K562 (cell line): ENCODE results near the gene MYL12A. TPM values are rescaled to one million over a fixed set of nuclear protein-coding genes. Genes with fewer than 3 reads are reported as not detected.
A peak's percentile ranks its signal among the peaks of the same experiment; 100 is the strongest.

Source experiments
- NR3C1 ChIP-seq: sonication (generic); formaldehyde crosslinking; IDR thresholded peaks from 2 replicates; pipeline ENCODE4 v1.8.1; 2022; ENCODE audit warnings: missing genetic modification reagents
- RBM17 ChIP-seq: fragments of 200-400 bp; formaldehyde crosslinking; IDR thresholded peaks from 2 replicates; pipeline ENCODE4 v1.6.1; 2017; ENCODE audit warnings: low read depth, mild to moderate bottlenecking, low read length, borderline replicate concordance
- THAP7 ChIP-seq: fragments of 250-450 bp; sonication (Bioruptor Pico); IDR thresholded peaks from 2 replicates; pipeline ENCODE4 v1.5.0; 2021
- ZFP30 ChIP-seq: fragments of 250-450 bp; sonication (Bioruptor Pico); IDR thresholded peaks from 2 replicates; pipeline ENCODE4 v1.8.0; 2022; ENCODE audit warnings: moderate library complexity, mild to moderate bottlenecking, inconsistent platforms, borderline replicate concordance
- ZNF165 ChIP-seq: fragments of 250-450 bp; sonication (Bioruptor Pico); IDR thresholded peaks from 2 replicates; pipeline ENCODE4 v1.4.0; 2020; ENCODE audit warnings: borderline replicate concordance
- ZNF212 ChIP-seq: fragments of 450-650 bp; formaldehyde crosslinking; IDR thresholded peaks from 2 replicates; pipeline ENCODE4 v1.4.0; 2020; ENCODE audit warnings: mild to moderate bottlenecking
- polyA plus RNA-seq, 8 experiments: library from polyadenylated mRNA; depleted of rRNA in 4 of 8; stranded (reverse) in 5 of 8; unstranded in 3 of 8; fragments of >200 nt; fragmentation: Nextera tagmentation in 2 of 8; fragmentation: Illumina TruSeq in 1 of 8; extraction: Ambion mirVana in 2 of 8; extraction: Trizol in 1 of 8; gene quantifications; 2 replicates each; pipeline versions ENCODE4 v1.2.1 to v1.2.3, GENCODE V29; 2011 to 2014; ENCODE audit warnings: inconsistent platforms in 1 of 8, missing spikeins in 1 of 8
- total RNA-seq, 7 experiments: library from RNA; depleted of rRNA in 6 of 7; stranded (reverse); fragments of >200 nt in 6 of 7; fragmentation: Illumina TruSeq in 2 of 7; extraction: Trizol in 2 of 7; gene quantifications; 2 replicates each; pipeline versions ENCODE4 v1.2.1 to v1.2.3, GENCODE V29; 2011 to 2021; ENCODE audit warnings: low replicate concordance in 1 of 7
- TF ChIP-seq, protein P1 (sequence below): sonication (generic); formaldehyde crosslinking; IDR thresholded peaks from 2 replicates; pipeline ENCODE4 v1.8.0; 2022; ENCODE audit warnings: mild to moderate bottlenecking, missing genetic modification reagents
- TF ChIP-seq, protein P2 (sequence below), 2 experiments: fragments of 450-650 bp in 1 of 2; sonication (generic) in 1 of 2; formaldehyde crosslinking in 1 of 2; IDR thresholded peaks; 2 replicates each; pipeline versions ENCODE4 v1.7.1 to v1.9.0; 2016 to 2022; ENCODE audit warnings: inconsistent platforms in 1 of 2, mild to moderate bottlenecking in 1 of 2, missing genetic modification reagents in 1 of 2
- TF ChIP-seq, protein P3 (sequence below): conservative IDR thresholded peaks from 2 replicates; pipeline ENCODE4 v1.6.1; 2011; ENCODE audit warnings: low read depth, mild to moderate bottlenecking, low read length; ENCODE audit not compliant: control insufficient read depth
- TF ChIP-seq, protein P4 (sequence below): sonication (generic); IDR thresholded peaks from 2 replicates; pipeline ENCODE4 v1.6.1; 2016

The MYL12A gene
- total and polyA plus RNA-seq, 9 of the 15 experiments (the other 6 are each of a cell fraction or from before 2014, with no cell fraction given) = 308 to 1,031 (median 559) TPM

DNA sequence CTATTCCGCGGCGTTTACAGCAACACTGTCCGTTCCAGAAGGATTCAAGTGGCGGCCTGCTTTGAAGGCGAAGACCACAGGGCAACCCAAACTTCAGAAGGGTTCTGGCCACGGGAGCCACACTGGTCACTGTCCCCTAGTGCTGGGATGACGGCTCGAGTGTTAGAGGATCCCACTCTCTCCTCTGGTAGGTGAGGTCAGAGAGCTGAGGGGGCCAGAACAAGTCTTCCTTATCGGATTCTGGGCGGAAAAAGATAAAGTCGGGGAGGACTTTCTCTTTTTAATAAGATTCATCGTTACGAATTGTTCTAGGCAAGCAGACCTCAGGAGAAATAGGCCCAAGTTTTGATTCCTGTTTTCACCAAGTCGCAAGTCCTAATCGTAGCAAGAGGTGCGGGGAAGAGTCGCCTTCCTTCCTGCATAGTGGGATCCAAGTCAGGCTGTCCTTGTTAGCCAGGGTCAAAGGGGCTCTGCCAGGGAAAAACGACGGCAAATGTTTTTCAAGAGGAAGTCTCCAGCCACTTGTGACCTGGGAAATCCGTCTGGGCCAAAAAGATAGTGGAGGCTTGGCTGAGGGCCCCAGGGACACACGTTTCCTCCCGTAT, 864 bp upstream of the MYL12A start (continued):
- TF ChIP-seq, protein P1, sequence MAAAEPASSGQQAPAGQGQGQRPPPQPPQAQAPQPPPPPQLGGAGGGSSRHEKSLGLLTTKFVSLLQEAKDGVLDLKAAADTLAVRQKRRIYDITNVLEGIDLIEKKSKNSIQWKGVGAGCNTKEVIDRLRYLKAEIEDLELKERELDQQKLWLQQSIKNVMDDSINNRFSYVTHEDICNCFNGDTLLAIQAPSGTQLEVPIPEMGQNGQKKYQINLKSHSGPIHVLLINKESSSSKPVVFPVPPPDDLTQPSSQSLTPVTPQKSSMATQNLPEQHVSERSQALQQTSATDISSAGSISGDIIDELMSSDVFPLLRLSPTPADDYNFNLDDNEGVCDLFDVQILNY (CRISPR knock-in tag) = no peak
- TF ChIP-seq, protein P2, sequence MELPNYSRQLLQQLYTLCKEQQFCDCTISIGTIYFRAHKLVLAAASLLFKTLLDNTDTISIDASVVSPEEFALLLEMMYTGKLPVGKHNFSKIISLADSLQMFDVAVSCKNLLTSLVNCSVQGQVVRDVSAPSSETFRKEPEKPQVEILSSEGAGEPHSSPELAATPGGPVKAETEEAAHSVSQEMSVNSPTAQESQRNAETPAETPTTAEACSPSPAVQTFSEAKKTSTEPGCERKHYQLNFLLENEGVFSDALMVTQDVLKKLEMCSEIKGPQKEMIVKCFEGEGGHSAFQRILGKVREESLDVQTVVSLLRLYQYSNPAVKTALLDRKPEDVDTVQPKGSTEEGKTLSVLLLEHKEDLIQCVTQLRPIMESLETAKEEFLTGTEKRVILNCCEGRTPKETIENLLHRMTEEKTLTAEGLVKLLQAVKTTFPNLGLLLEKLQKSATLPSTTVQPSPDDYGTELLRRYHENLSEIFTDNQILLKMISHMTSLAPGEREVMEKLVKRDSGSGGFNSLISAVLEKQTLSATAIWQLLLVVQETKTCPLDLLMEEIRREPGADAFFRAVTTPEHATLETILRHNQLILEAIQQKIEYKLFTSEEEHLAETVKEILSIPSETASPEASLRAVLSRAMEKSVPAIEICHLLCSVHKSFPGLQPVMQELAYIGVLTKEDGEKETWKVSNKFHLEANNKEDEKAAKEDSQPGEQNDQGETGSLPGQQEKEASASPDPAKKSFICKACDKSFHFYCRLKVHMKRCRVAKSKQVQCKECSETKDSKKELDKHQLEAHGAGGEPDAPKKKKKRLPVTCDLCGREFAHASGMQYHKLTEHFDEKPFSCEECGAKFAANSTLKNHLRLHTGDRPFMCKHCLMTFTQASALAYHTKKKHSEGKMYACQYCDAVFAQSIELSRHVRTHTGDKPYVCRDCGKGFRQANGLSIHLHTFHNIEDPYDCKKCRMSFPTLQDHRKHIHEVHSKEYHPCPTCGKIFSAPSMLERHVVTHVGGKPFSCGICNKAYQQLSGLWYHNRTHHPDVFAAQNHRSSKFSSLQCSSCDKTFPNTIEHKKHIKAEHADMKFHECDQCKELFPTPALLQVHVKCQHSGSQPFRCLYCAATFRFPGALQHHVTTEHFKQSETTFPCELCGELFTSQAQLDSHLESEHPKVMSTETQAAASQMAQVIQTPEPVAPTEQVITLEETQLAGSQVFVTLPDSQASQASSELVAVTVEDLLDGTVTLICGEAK (IDR thresholded peaks at IDR 0.05) = no peak; the same call in 1 of the 2 replicates
- TF ChIP-seq, protein P2 (CRISPR knock-in tag; IDR thresholded peaks at IDR 0.05) = no peak
- TF ChIP-seq NR3C1 (CRISPR knock-in tag) (no peak), THAP7 (CRISPR knock-in tag) (no peak), ZNF212 (CRISPR knock-in tag) (no peak), RBM17 (no peak), ZFP30 (no peak), ZNF165 (CRISPR knock-in tag) (0 out of 2 replicates have a peak, but pooled peaks have one; percentile 14)
- TF ChIP-seq, protein P3, sequence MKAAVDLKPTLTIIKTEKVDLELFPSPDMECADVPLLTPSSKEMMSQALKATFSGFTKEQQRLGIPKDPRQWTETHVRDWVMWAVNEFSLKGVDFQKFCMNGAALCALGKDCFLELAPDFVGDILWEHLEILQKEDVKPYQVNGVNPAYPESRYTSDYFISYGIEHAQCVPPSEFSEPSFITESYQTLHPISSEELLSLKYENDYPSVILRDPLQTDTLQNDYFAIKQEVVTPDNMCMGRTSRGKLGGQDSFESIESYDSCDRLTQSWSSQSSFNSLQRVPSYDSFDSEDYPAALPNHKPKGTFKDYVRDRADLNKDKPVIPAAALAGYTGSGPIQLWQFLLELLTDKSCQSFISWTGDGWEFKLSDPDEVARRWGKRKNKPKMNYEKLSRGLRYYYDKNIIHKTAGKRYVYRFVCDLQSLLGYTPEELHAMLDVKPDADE = no peak
- TF ChIP-seq, protein P4, sequence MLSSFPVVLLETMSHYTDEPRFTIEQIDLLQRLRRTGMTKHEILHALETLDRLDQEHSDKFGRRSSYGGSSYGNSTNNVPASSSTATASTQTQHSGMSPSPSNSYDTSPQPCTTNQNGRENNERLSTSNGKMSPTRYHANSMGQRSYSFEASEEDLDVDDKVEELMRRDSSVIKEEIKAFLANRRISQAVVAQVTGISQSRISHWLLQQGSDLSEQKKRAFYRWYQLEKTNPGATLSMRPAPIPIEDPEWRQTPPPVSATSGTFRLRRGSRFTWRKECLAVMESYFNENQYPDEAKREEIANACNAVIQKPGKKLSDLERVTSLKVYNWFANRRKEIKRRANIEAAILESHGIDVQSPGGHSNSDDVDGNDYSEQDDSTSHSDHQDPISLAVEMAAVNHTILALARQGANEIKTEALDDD = no peak; the same call in 1 of the 2 replicates
